KMS-11 (cell line): ENCODE data around the gene MED16.
A peak's percentile ranks its signal among the peaks of the same experiment; 100 is the strongest.

Source experiments
- H2AFZ ChIP-seq: fragments of 200-600 bp; sonication (generic); 2 replicates; pipeline ENCODE4 v1.6.1; 2016; ENCODE audit warnings: antibody characterized with exemption, mixed run types, low read depth
- H3K27ac ChIP-seq: fragments of 200-600 bp; sonication (generic); 2 replicates; pipeline ENCODE4 v1.6.1; 2016; ENCODE audit warnings: mild to moderate bottlenecking, mixed run types
- H3K27me3 ChIP-seq: fragments of 200-600 bp; sonication (generic); 2 replicates; pipeline ENCODE4 v1.6.1; 2017; ENCODE audit warnings: mild to moderate bottlenecking, low read depth, mixed run types, moderate library complexity; ENCODE audit not compliant: insufficient read depth
- H3K36me3 ChIP-seq: fragments of 200-600 bp; sonication (generic); 2 replicates; pipeline ENCODE4 v1.6.1; 2017; ENCODE audit warnings: mild to moderate bottlenecking, mixed run types; ENCODE audit not compliant: insufficient read depth
- H3K4me1 ChIP-seq: fragments of 200-600 bp; sonication (generic); 2 replicates; pipeline ENCODE4 v1.6.1; 2016; ENCODE audit warnings: mild to moderate bottlenecking, low read depth, mixed run types; ENCODE audit not compliant: poor library complexity, severe bottlenecking
- H3K4me2 ChIP-seq: fragments of 200-600 bp; sonication (generic); 2 replicates; pipeline ENCODE4 v1.7.0; 2016; ENCODE audit warnings: mild to moderate bottlenecking, mixed run types
- H3K4me3 ChIP-seq: fragments of 200-600 bp; sonication (generic); IDR thresholded peaks from 2 replicates; pipeline ENCODE4 v1.6.1; 2017; ENCODE audit warnings: low read depth, low read length, mixed read lengths; ENCODE audit not compliant: insufficient read depth
- H3K79me2 ChIP-seq: fragments of 200-600 bp; sonication (generic); 2 replicates; pipeline ENCODE4 v1.6.1; 2016; ENCODE audit warnings: low read depth, mixed run types; ENCODE audit not compliant: insufficient read depth
- H3K9ac ChIP-seq: fragments of 200-600 bp; sonication (generic); 2 replicates; pipeline ENCODE4 v1.6.1; 2016; ENCODE audit warnings: mild to moderate bottlenecking, mixed run types
- H4K20me1 ChIP-seq: fragments of 200-600 bp; sonication (generic); 2 replicates; pipeline ENCODE4 v1.6.1; 2016; ENCODE audit warnings: mild to moderate bottlenecking, mixed run types; ENCODE audit not compliant: insufficient read depth
- TF ChIP-seq, protein P1 (sequence below): fragments of 200-600 bp; sonication (generic); conservative IDR thresholded peaks from 2 replicates; pipeline ENCODE4 v1.6.1; 2017; ENCODE audit warnings: low read depth, mild to moderate bottlenecking, antibody characterized with exemption, low read length, moderate library complexity, mixed read lengths

Gene MED16

GRCh38 chr19:912181-913079 is 19.4 kb upstream of the MED16 start:
- H3K4me1 ChIP-seq: peaks cover 5% of the 10 kb centered on the region
- peaks cover 5% of the 10 kb centered on the region; the same call in 1 of the 2 replicates for H3K27me3 ChIP-seq
- H3K27ac ChIP-seq: no peak overlapping the region
- H3K79me2 ChIP-seq: peaks cover 11% of the 10 kb centered on the region; the same call in 1 of the 2 replicates
- H3K4me2 ChIP-seq: no peak overlapping the region
- H3K36me3 ChIP-seq: no peaks in the 10 kb centered on the region
- H4K20me1 ChIP-seq: no peaks in the 10 kb centered on the region
- H3K9ac ChIP-seq: peak overlapping the region; percentile 57; the same call in 1 of the 2 replicates
- H2AFZ ChIP-seq: no peak overlapping the region; the same call in 1 of the 2 replicates
- H3K4me3 ChIP-seq: no peak overlapping the region
- TF ChIP-seq, protein P1, sequence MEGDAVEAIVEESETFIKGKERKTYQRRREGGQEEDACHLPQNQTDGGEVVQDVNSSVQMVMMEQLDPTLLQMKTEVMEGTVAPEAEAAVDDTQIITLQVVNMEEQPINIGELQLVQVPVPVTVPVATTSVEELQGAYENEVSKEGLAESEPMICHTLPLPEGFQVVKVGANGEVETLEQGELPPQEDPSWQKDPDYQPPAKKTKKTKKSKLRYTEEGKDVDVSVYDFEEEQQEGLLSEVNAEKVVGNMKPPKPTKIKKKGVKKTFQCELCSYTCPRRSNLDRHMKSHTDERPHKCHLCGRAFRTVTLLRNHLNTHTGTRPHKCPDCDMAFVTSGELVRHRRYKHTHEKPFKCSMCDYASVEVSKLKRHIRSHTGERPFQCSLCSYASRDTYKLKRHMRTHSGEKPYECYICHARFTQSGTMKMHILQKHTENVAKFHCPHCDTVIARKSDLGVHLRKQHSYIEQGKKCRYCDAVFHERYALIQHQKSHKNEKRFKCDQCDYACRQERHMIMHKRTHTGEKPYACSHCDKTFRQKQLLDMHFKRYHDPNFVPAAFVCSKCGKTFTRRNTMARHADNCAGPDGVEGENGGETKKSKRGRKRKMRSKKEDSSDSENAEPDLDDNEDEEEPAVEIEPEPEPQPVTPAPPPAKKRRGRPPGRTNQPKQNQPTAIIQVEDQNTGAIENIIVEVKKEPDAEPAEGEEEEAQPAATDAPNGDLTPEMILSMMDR: no peak

GRCh38 chr19:911197-912033 is 18.4 kb upstream of the MED16 start:
- no peak overlapping the region for H3K4me3 ChIP-seq
- no peak overlapping the region for H3K27ac ChIP-seq
- H3K36me3 ChIP-seq: no peaks in the 10 kb centered on the region
- H3K79me2 ChIP-seq: peaks cover 11% of the 10 kb centered on the region; the same call in 1 of the 2 replicates
- H2AFZ ChIP-seq: no peak overlapping the region
- TF ChIP-seq, protein P1: no peak
- H3K9ac ChIP-seq: no peak overlapping the region
- H4K20me1 ChIP-seq: no peaks in the 10 kb centered on the region
- no peak overlapping the region for H3K4me2 ChIP-seq
- H3K27me3 ChIP-seq: no peaks in the 10 kb centered on the region
- H3K4me1 ChIP-seq: peaks cover 5% of the 10 kb centered on the region

GRCh38 chr19:907183-907853 is 14.3 kb upstream of the MED16 start:
- Histone ChIP-seq H3K36me3 (no peaks in the 10 kb centered on the region), H3K79me2 (peaks cover 11% of the 10 kb centered on the region; the same call in 1 of the 2 replicates), H3K4me1 (no peaks in the 10 kb centered on the region), H4K20me1 (no peaks in the 10 kb centered on the region), H3K4me3 (no peak overlapping the region), H3K4me2 (no peak overlapping the region), H2AFZ (no peak overlapping the region), H3K27me3 (no peaks in the 10 kb centered on the region), H3K9ac (no peak overlapping the region), H3K27ac (no peak overlapping the region)
- TF ChIP-seq, protein P1: no peak

GRCh38 chr19:906480-906879 is 13.5 kb upstream of the MED16 start:
- no peak overlapping the region for H2AFZ ChIP-seq
- no peaks in the 10 kb centered on the region for H3K27me3 ChIP-seq
- H3K4me2 ChIP-seq: no peak overlapping the region
- peaks cover 11% of the 10 kb centered on the region; the same call in 1 of the 2 replicates for H3K79me2 ChIP-seq
- no peaks in the 10 kb centered on the region for H3K4me1 ChIP-seq
- no peak overlapping the region for H3K27ac ChIP-seq
- H3K9ac ChIP-seq: no peak overlapping the region
- H3K4me3 ChIP-seq: no peak overlapping the region
- H3K36me3 ChIP-seq: no peaks in the 10 kb centered on the region
- TF ChIP-seq, protein P1: no peak
- no peaks in the 10 kb centered on the region for H4K20me1 ChIP-seq
